Ovary (tissue), 3 donors: ENCODE data around the gene AKAP8L.

Experiments
- CTCF ChIP-seq, 3 donors: fragments of 450-650 bp in 2 of 3; fragments of 200-600 bp in 1 of 3; IDR thresholded peaks; one replicate each; pipeline versions ENCODE4 v1.5.1 to v1.8.0; 2016 to 2022; ENCODE audit warnings: antibody characterized with exemption in 3 of 3, mild to moderate bottlenecking in 1 of 3
- EP300 ChIP-seq: sonication (generic); formaldehyde crosslinking; IDR thresholded peaks from one replicate; pipeline ENCODE4 v1.6.1; 2017; ENCODE audit warnings: antibody characterized with exemption
- donor health status: DM: no; HTN: no; CAD: no.

- TF ChIP-seq CTCF (IDR thresholded peaks at IDR 0.05) (no peak), EP300 (no peak)
Measured at GRCh38 chr19:15381429-15381828, 37.4 kb downstream of the AKAP8L start.
